IMR-90 (cell line): Measurements from ENCODE around the gene LEKR1. TPM values are rescaled to one million over a fixed set of nuclear protein-coding genes. Genes with fewer than 3 reads are reported as not detected.

Experiments
- ATAC-seq: fragments of 200-7000 bp; cut with Tn5 transposase; 2 replicates; pipeline ENCODE4 v1.9.1; 2020; ENCODE audit warnings: low read depth, mild to moderate bottlenecking, moderate library complexity
- BruUV-seq: library from RNA; stranded (reverse); fragments of 400-500 nt; replicated peaks from 2 replicates; lab custom pipeline; 2021; lab: Mats Ljungman, UMichigan
- CTCF ChIA-PET: fragments of 300-600 bp; formaldehyde crosslinking; extraction: SDS; loops from one replicate; lab custom pipeline; 2021; ENCODE audit warnings: antibody characterized with exemption; lab: Yijun Ruan, JAX
- POLR2A ChIA-PET: fragments of 300-600 bp; sonication (Branson Sonifier 250); formaldehyde crosslinking; loops from one replicate; lab custom pipeline; 2022; ENCODE audit warnings: antibody characterized with exemption; ENCODE audit not compliant: unreplicated experiment; lab: Charles Lee
- DNase-seq: peaks from one replicate; pipeline ENCODE4 v3.0.0; 2013
- H2AFZ ChIP-seq: replicated peaks from 2 replicates; pipeline ENCODE3; 2013; ENCODE audit warnings: low read length, mild to moderate bottlenecking; ENCODE audit not compliant: poor library complexity
- H2AK5ac ChIP-seq: 2 replicates; pipeline ENCODE4 v1.6.1; 2013; ENCODE audit warnings: low read depth, low read length, inconsistent platforms
- H2AK9ac ChIP-seq: replicated peaks from 2 replicates; pipeline ENCODE3; 2013; ENCODE audit warnings: mild to moderate bottlenecking, low read depth, low read length, moderate library complexity; ENCODE audit not compliant: poor library complexity
- H2BK120ac ChIP-seq: 2 replicates; pipeline ENCODE4 v1.6.1; 2013; ENCODE audit warnings: low read depth, low read length, inconsistent platforms
- H2BK15ac ChIP-seq: 3 replicates; pipeline ENCODE4 v1.6.1; 2013; ENCODE audit warnings: low read depth, low read length, inconsistent platforms
- H2BK20ac ChIP-seq: 2 replicates; pipeline ENCODE4 v1.6.1; 2013; ENCODE audit warnings: low read depth, mild to moderate bottlenecking, inconsistent platforms, low read length, moderate library complexity
- H2BK5ac ChIP-seq: 2 replicates; pipeline ENCODE4 v1.6.1; 2013; ENCODE audit warnings: mild to moderate bottlenecking, low read depth, low read length, inconsistent platforms; ENCODE audit not compliant: poor library complexity, severe bottlenecking
- H3K14ac ChIP-seq: replicated peaks from 2 replicates; pipeline ENCODE4 v1.6.1; 2013; ENCODE audit warnings: low read depth, low read length, inconsistent platforms
- H3K18ac ChIP-seq: 2 replicates; pipeline ENCODE4 v1.6.1; 2013; ENCODE audit warnings: low read depth, low read length, control low read depth
- H3K23ac ChIP-seq: 2 replicates; pipeline ENCODE4 v1.6.1; 2013; ENCODE audit warnings: low read depth, low read length, inconsistent platforms
- H3K27ac ChIP-seq: 2 replicates; pipeline ENCODE4 v1.5.1; 2013; ENCODE audit warnings: mild to moderate bottlenecking, control low read depth, low read length; ENCODE audit not compliant: insufficient read depth
- H3K27me3 ChIP-seq: 2 replicates; pipeline ENCODE4 v1.6.1; 2013; ENCODE audit warnings: low read length; ENCODE audit not compliant: control insufficient read depth, insufficient read depth
- H3K36me3 ChIP-seq: 2 replicates; pipeline ENCODE4 v1.6.1; 2013; ENCODE audit warnings: low read length, mixed read lengths; ENCODE audit not compliant: control insufficient read depth, insufficient read depth
- H3K4ac ChIP-seq: 2 replicates; pipeline ENCODE4 v1.6.1; 2013; ENCODE audit warnings: low read depth, low read length, inconsistent platforms
- H3K4me1 ChIP-seq: 2 replicates; pipeline ENCODE4 v1.6.1; 2013; ENCODE audit warnings: low read length, mixed read lengths; ENCODE audit not compliant: control insufficient read depth, insufficient read depth
- H3K4me2 ChIP-seq: 2 replicates; pipeline ENCODE4 v1.6.1; 2013; ENCODE audit warnings: low read depth, mild to moderate bottlenecking, control low read depth, low read length, moderate library complexity
- H3K4me3 ChIP-seq: 2 replicates; pipeline ENCODE4 v1.5.1; 2013; ENCODE audit warnings: low read depth, mild to moderate bottlenecking, control low read depth, low read length, moderate library complexity; ENCODE audit not compliant: insufficient read depth
- H3K56ac ChIP-seq: 2 replicates; pipeline ENCODE4 v1.6.1; 2013; ENCODE audit warnings: low read length, inconsistent platforms; ENCODE audit not compliant: insufficient read depth; ENCODE audit errors: extremely low read depth
- H3K79me1 ChIP-seq, 2 experiments: 2 replicates each; pipeline ENCODE4 v1.6.1; 2013; ENCODE audit warnings: low read length in 2 of 2, inconsistent platforms in 1 of 2, low read depth in 1 of 2
- H3K9ac ChIP-seq: 2 replicates; pipeline ENCODE4 v1.6.1; 2013; ENCODE audit warnings: low read depth, low read length, control low read depth
- H3K9me1 ChIP-seq: 2 replicates; pipeline ENCODE4 v1.6.1; 2013; ENCODE audit warnings: low read length, inconsistent platforms; ENCODE audit not compliant: insufficient read depth
- H3K9me3 ChIP-seq: 2 replicates; pipeline ENCODE4 v1.6.1; 2013; ENCODE audit warnings: low read length; ENCODE audit not compliant: control insufficient read depth, insufficient read depth
- H4K20me1 ChIP-seq: 2 replicates; pipeline ENCODE4 v1.6.1; 2013; ENCODE audit warnings: low read length, inconsistent platforms; ENCODE audit not compliant: insufficient read depth
- H4K5ac ChIP-seq: 2 replicates; pipeline ENCODE4 v1.6.1; 2013; ENCODE audit warnings: mild to moderate bottlenecking, low read depth, low read length, control low read depth
- H4K8ac ChIP-seq, 2 experiments: 2 replicates each; pipeline ENCODE4 v1.6.1; 2013; ENCODE audit warnings: low read depth in 2 of 2, low read length in 2 of 2, control low read depth in 1 of 2, inconsistent platforms in 1 of 2
- H4K91ac ChIP-seq: 2 replicates; pipeline ENCODE4 v1.6.1; 2013; ENCODE audit warnings: low read depth, low read length, inconsistent platforms; ENCODE audit not compliant: insufficient read depth
- BHLHE40 ChIP-seq: fragments of 150-350 bp; IDR thresholded peaks from 2 replicates; pipeline ENCODE4 v1.6.1; 2016; ENCODE audit warnings: mild to moderate bottlenecking, low read depth, low read length
- CEBPB ChIP-seq: IDR thresholded peaks from 2 replicates; pipeline ENCODE4 v1.6.1; 2012; ENCODE audit warnings: low read depth, low read length, improper control_type of control experiment
- CHD1 ChIP-seq: IDR thresholded peaks from 2 replicates; pipeline ENCODE4 v1.6.1; 2012; ENCODE audit warnings: low read depth, low read length, improper control_type of control experiment
- CTCF ChIP-seq: conservative IDR thresholded peaks from 2 replicates; pipeline ENCODE4 v1.5.1; 2012; ENCODE audit warnings: mild to moderate bottlenecking, low read depth, low read length, improper control_type of control experiment
- ELK1 ChIP-seq: fragments of 150-350 bp; IDR thresholded peaks from 2 replicates; pipeline ENCODE4 v1.6.1; 2016; ENCODE audit warnings: low read depth, mild to moderate bottlenecking, low read length, moderate library complexity, borderline replicate concordance
- FOS ChIP-seq: fragments of 150-350 bp; IDR thresholded peaks from 2 replicates; pipeline ENCODE4 v1.6.1; 2016; ENCODE audit warnings: low read depth, low read length
- MAFK ChIP-seq: IDR thresholded peaks from 2 replicates; pipeline ENCODE4 v1.6.1; 2012; ENCODE audit warnings: low read depth, low read length, improper control_type of control experiment
- MAZ ChIP-seq: IDR thresholded peaks from 2 replicates; pipeline ENCODE4 v1.6.1; 2012; ENCODE audit warnings: low read depth, mild to moderate bottlenecking, low read length, improper control_type of control experiment, moderate library complexity, borderline replicate concordance
- NFE2L2 ChIP-seq: fragments of 150-350 bp; IDR thresholded peaks from 2 replicates; pipeline ENCODE4 v1.6.1; 2016; ENCODE audit warnings: low read depth, mild to moderate bottlenecking, low read length
- POLR2A ChIP-seq: IDR thresholded peaks from 2 replicates; pipeline ENCODE4 v1.6.1; 2012; ENCODE audit warnings: mild to moderate bottlenecking, low read depth, low read length
- RAD21 ChIP-seq: IDR thresholded peaks from 2 replicates; pipeline ENCODE4 v1.6.1; 2012; ENCODE audit warnings: low read length, improper control_type of control experiment
- RCOR1 ChIP-seq: IDR thresholded peaks from 2 replicates; pipeline ENCODE4 v1.6.1; 2012; ENCODE audit warnings: mild to moderate bottlenecking, low read length, improper control_type of control experiment; ENCODE audit not compliant: insufficient replicate concordance
- RFX5 ChIP-seq: IDR thresholded peaks from 2 replicates; pipeline ENCODE4 v1.8.0; 2012; ENCODE audit warnings: low read depth, mild to moderate bottlenecking, low read length, moderate library complexity
- SMC3 ChIP-seq: fragments of 150-350 bp; IDR thresholded peaks from 2 replicates; pipeline ENCODE4 v1.6.1; 2016; ENCODE audit warnings: low read depth, mild to moderate bottlenecking, antibody characterized with exemption, low read length, moderate library complexity
- USF2 ChIP-seq: fragments of 150-350 bp; IDR thresholded peaks from 2 replicates; pipeline ENCODE4 v1.6.1; 2017; ENCODE audit warnings: mild to moderate bottlenecking, antibody characterized with exemption, low read length, low read depth
- dilution Hi-C: fragments of 300-500 bp; cut with HindIII; formaldehyde crosslinking; loops from one replicate; pipeline ENCODE4 v1.14.3; 2018; ENCODE audit warnings: low sequenced_read_pairs; ENCODE audit not compliant: unreplicated experiment
- in situ Hi-C: fragments of 300-500 bp; cut with MboI; formaldehyde crosslinking; loops from 3 replicates; pipeline ENCODE4 v1.14.3; 2019; ENCODE audit warnings: low sequenced_read_pairs, inconsistent platforms, mixed read lengths
- intact Hi-C: fragments of 100-400 bp; cut with micrococcal nuclease; formaldehyde crosslinking; loops from 2 replicates; pipeline ENCODE4 v1.10.0; 2022
- polyA plus RNA-seq, 3 experiments: library from polyadenylated mRNA; depleted of rRNA; stranded (reverse); fragments of >200 nt; gene quantifications; 2 replicates each; pipeline ENCODE4 v1.2.3, GENCODE V29; 2012; ENCODE audit warnings: low replicate concordance in 1 of 3
- total RNA-seq: library from RNA; depleted of rRNA; stranded (reverse); fragments of >200 nt; gene quantifications from 2 replicates; pipeline ENCODE4 v1.2.3, GENCODE V29; 2012

LEKR1 gene
- total and polyA plus RNA-seq, 2 of the 4 experiments (the other 2 are of a cell fraction): 0.19 to 0.36 TPM

GRCh38 chr3:156983559-156983958, 157.4 kb downstream of the LEKR1 start:
- Histone ChIP-seq H3K4ac (no peak overlapping the region), H4K8ac (no peak overlapping the region), H3K4me3 (no peak overlapping the region), H2AK9ac (no peak overlapping the region), H3K27ac (no peak overlapping the region), H3K9me3 (no peaks in the 10 kb centered on the region), H2BK5ac (no peak overlapping the region), H3K56ac (no peak overlapping the region), H3K4me1 (no peaks in the 10 kb centered on the region), H3K18ac (no peak overlapping the region), H4K91ac (no peak overlapping the region), H3K9me1 (no peaks in the 10 kb centered on the region), H3K14ac (no peak overlapping the region), H2BK15ac (no peak overlapping the region), H2AK5ac (no peak overlapping the region), H3K36me3 (no peaks in the 10 kb centered on the region), H2BK120ac (no peak overlapping the region), H2BK20ac (no peak overlapping the region), H3K23ac (no peak overlapping the region), H3K4me2 (no peak overlapping the region), H4K5ac (no peak overlapping the region), H2AFZ (no peak overlapping the region), H3K79me1 (no peaks in the 10 kb centered on the region), H4K20me1 (no peaks in the 10 kb centered on the region), H3K9ac (no peak overlapping the region), H3K27me3 (no peaks in the 10 kb centered on the region; the same call in 1 of the 2 replicates)
- TF ChIP-seq FOS: no peak
- no peak for TF ChIP-seq CHD1
- TF ChIP-seq RCOR1: no peak
- no peak for TF ChIP-seq RAD21
- no peak for TF ChIP-seq MAZ
- TF ChIP-seq MAFK: no peak
- TF ChIP-seq ELK1: no peak
- TF ChIP-seq RFX5: no peak
- TF ChIP-seq SMC3: no peak
- no peak for TF ChIP-seq USF2
- no peak for TF ChIP-seq POLR2A
- TF ChIP-seq NFE2L2: no peak
- TF ChIP-seq CTCF: no peak
- no peak for TF ChIP-seq CEBPB
- TF ChIP-seq BHLHE40: no peak
- BruUV-seq: no TSS peak
- ChIA-PET CTCF (no interaction called here), POLR2A (no interaction called here)
- DNase-seq (no peak), ATAC-seq (no peak)
- dilution Hi-C loops: no loop called here
- in situ Hi-C loops: no loop called here
- intact Hi-C loops: no loop called here
